ENCODE results near the gene NMD3. TPM values are rescaled to one million over a fixed set of nuclear protein-coding genes. Genes with fewer than 3 reads are reported as not detected.
A peak's percentile ranks its signal among the peaks of the same experiment; 100 is the strongest.
"Not testable (repeated sequence)": the region's sequence is repeated elsewhere in the genome, so short reads cannot be mapped to it uniquely, and the experiment has no call there.

Gene NMD3
- total RNA-seq, 1 donor from 2014 or later: 87.3 TPM

GRCh38 chr3:161274691-161275298 is 53.7 kb downstream of the NMD3 start:
- no peaks in the 10 kb centered on the region for H3K79me2 ChIP-seq (ENCODE audit: insufficient read depth, low read length)
- peaks cover 19% of the 10 kb centered on the region for H3K9me3 Mint-ChIP-seq (ENCODE audit: unreplicated experiment)
- H3K27me3 Mint-ChIP-seq (ENCODE audit: low read depth, unreplicated experiment): no peaks in the 10 kb centered on the region
- H3K27ac ChIP-seq (ENCODE audit: low read depth, low read length): no peak overlapping the region
- no peak overlapping the region for H2AFZ ChIP-seq (ENCODE audit: low read depth, low read length)
- H3K4me1 ChIP-seq (ENCODE audit: insufficient read depth, low read length): no peaks in the 10 kb centered on the region
- no peak for DNase-seq (ENCODE audit: low read depth)
- TF ChIP-seq CTCF (IDR thresholded peaks at IDR 0.05; ENCODE audit: insufficient read depth, low read depth, low read length): peak; percentile 78
- no peak for TF ChIP-seq EZH2 (IDR thresholded peaks at IDR 0.05; ENCODE audit: insufficient read depth, low read length)
- no peak overlapping the region for H3K4me2 ChIP-seq (ENCODE audit: low read length)
- H4K20me1 ChIP-seq (ENCODE audit: insufficient read depth, low read length): no peaks in the 10 kb centered on the region
- no peaks in the 10 kb centered on the region for H3K27me3 ChIP-seq (ENCODE audit: insufficient read depth, low read length)
- H3K9me3 ChIP-seq (ENCODE audit: insufficient read depth, low read depth, low read length): no peaks in the 10 kb centered on the region
- no peaks in the 10 kb centered on the region for H3K36me3 ChIP-seq (ENCODE audit: insufficient read depth, low read length)
- H3K36me3 Mint-ChIP-seq (ENCODE audit: low read depth, unreplicated experiment): peaks cover 28% of the 10 kb centered on the region
- H3K9ac ChIP-seq (ENCODE audit: low read length): no peak overlapping the region
- no peak overlapping the region for H3K4me3 ChIP-seq (ENCODE audit: insufficient read depth, low read depth, low read length)
- H3K4me1 Mint-ChIP-seq (ENCODE audit: low read depth, unreplicated experiment): no peaks in the 10 kb centered on the region
- no peak overlapping the region for H3K27ac Mint-ChIP-seq (ENCODE audit: unreplicated experiment)
- peak; percentile 91 for FAIRE-seq
- no peak overlapping the region for H3K4me3 Mint-ChIP-seq (ENCODE audit: unreplicated experiment)

GRCh38 chr3:161275919-161276318 is 54.8 kb downstream of the NMD3 start:
- H3K27ac ChIP-seq (ENCODE audit: low read depth, low read length): no peak overlapping the region
- H3K27me3 Mint-ChIP-seq (ENCODE audit: low read depth, unreplicated experiment): no peaks in the 10 kb centered on the region
- H3K27ac Mint-ChIP-seq (ENCODE audit: unreplicated experiment): no peak overlapping the region
- H4K20me1 ChIP-seq (ENCODE audit: insufficient read depth, low read length): no peaks in the 10 kb centered on the region
- no peaks in the 10 kb centered on the region for H3K4me1 ChIP-seq (ENCODE audit: insufficient read depth, low read length)
- H3K36me3 Mint-ChIP-seq (ENCODE audit: low read depth, unreplicated experiment): peaks cover 28% of the 10 kb centered on the region
- DNase-seq (ENCODE audit: low read depth): no peak
- H3K9ac ChIP-seq (ENCODE audit: low read length): no peak overlapping the region
- H3K79me2 ChIP-seq (ENCODE audit: insufficient read depth, low read length): no peaks in the 10 kb centered on the region
- no peak overlapping the region for H3K4me3 ChIP-seq (ENCODE audit: insufficient read depth, low read depth, low read length)
- no peaks in the 10 kb centered on the region for H3K9me3 ChIP-seq (ENCODE audit: insufficient read depth, low read depth, low read length)
- FAIRE-seq: no peak
- TF ChIP-seq CTCF (IDR thresholded peaks at IDR 0.05; ENCODE audit: insufficient read depth, low read depth, low read length): no peak
- no peaks in the 10 kb centered on the region for H3K4me1 Mint-ChIP-seq (ENCODE audit: low read depth, unreplicated experiment)
- no peak overlapping the region for H3K4me3 Mint-ChIP-seq (ENCODE audit: unreplicated experiment)
- no peaks in the 10 kb centered on the region for H3K36me3 ChIP-seq (ENCODE audit: insufficient read depth, low read length)
- H2AFZ ChIP-seq (ENCODE audit: low read depth, low read length): no peak overlapping the region
- H3K27me3 ChIP-seq (ENCODE audit: insufficient read depth, low read length): no peaks in the 10 kb centered on the region
- H3K4me2 ChIP-seq (ENCODE audit: low read length): no peak overlapping the region
- peaks cover 22% of the 10 kb centered on the region for H3K9me3 Mint-ChIP-seq (ENCODE audit: unreplicated experiment)

GRCh38 chr3:161282387-161282786 is 61.3 kb downstream of the NMD3 start:
- DNase-seq (ENCODE audit: low read depth); H3K4me2 ChIP-seq (ENCODE audit: low read length); FAIRE-seq; H3K4me3 Mint-ChIP-seq (ENCODE audit: unreplicated experiment); H3K27ac ChIP-seq (ENCODE audit: low read depth, low read length); H3K9ac ChIP-seq (ENCODE audit: low read length); H3K27me3 ChIP-seq (ENCODE audit: insufficient read depth, low read length); H3K9me3 ChIP-seq (ENCODE audit: insufficient read depth, low read depth, low read length); H3K4me1 ChIP-seq (ENCODE audit: insufficient read depth, low read length); H3K27me3 Mint-ChIP-seq (ENCODE audit: low read depth, unreplicated experiment); H3K79me2 ChIP-seq (ENCODE audit: insufficient read depth, low read length); H3K4me1 Mint-ChIP-seq (ENCODE audit: low read depth, unreplicated experiment); H3K4me3 ChIP-seq (ENCODE audit: insufficient read depth, low read depth, low read length); H2AFZ ChIP-seq (ENCODE audit: low read depth, low read length); H4K20me1 ChIP-seq (ENCODE audit: insufficient read depth, low read length); H3K27ac Mint-ChIP-seq (ENCODE audit: unreplicated experiment); H3K36me3 ChIP-seq (ENCODE audit: insufficient read depth, low read length): not testable (repeated sequence)
- Mint-ChIP-seq H3K9me3 (ENCODE audit: unreplicated experiment) (peaks cover 30% of the 10 kb centered on the region), H3K36me3 (ENCODE audit: low read depth, unreplicated experiment) (peaks cover 12% of the 10 kb centered on the region)
